M059J (cell line): ENCODE measurements around the gene FUT6. TPM values are rescaled to one million over a fixed set of nuclear protein-coding genes. Genes with fewer than 3 reads are reported as not detected.

Source experiments
- DNase-seq: peaks from one replicate; pipeline ENCODE4 v3.0.0-alpha.2; 2012; ENCODE audit warnings: low read depth
- total RNA-seq: library from RNA; depleted of rRNA; stranded (reverse); fragments of >200 nt; shearing (Covaris generic); gene quantifications from 2 replicates; pipeline ENCODE4 v1.2.3, GENCODE V29; 2014

Gene FUT6
- total RNA-seq, 1 experiment from 2014 or later, result not detected

GRCh38 chr19:5804516-5805461 is 34.7 kb downstream of the FUT6 start, which contains the start of gene NRTN:
NRTN (plus strand) TSS chr19:5805067; CDS start chr19:5824166, 19,099 bp downstream.
- no peak for DNase-seq

DNA sequence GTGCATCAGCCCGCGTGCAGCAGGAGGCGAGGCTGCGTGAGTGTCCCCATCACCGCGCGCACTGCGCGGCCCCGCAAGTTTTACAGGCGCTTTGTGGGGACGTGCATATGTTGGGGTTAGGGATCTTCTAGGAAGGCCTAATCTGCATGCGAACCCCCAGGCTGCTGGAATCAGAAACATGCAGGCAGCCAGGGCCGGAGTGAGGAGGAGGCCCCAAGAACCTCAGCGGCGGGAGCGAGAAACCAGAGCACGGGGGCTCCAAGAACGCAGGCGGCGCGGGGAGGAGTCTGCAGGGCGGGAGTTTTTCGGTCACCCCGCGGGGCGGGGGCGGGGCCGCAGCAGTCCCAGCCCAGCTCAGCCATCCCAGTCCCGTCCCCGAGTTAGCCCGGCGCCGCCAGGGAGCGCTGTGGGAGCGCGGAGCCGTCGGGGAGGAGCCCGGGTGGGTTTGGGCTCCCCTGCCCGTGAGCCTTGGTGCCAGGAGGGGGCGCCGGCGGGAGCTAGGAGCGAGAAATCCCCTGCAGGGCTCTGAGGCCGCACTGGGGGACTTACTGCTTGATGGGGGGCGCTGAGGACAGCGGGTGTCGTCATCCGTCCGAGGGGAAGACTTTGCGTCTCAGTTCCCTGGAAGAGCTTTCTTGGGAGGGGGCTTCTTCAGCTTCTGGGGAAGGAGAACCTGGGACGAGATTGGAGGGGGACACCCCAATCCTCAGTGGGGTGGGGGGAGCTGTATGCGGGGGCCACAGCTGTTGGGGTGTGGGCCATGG is 35.6 kb downstream of the FUT6 start:
- DNase-seq, result peak; percentile 80

DNA sequence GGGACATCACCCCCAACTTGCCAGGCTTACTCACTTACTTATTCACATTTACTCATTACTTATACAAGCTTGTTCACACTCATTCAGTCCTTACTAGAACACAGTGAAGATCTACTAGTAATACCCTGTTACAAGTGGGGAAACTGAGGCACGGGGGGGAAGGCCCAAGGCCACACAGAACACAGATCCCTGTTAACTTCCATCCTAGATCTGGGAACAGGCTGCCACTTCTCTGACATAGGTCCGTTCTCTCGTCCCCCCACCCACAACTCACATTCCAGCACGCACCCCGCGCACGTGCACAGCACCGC is 36.1 kb downstream of the FUT6 start:
- no peak for DNase-seq

DNA sequence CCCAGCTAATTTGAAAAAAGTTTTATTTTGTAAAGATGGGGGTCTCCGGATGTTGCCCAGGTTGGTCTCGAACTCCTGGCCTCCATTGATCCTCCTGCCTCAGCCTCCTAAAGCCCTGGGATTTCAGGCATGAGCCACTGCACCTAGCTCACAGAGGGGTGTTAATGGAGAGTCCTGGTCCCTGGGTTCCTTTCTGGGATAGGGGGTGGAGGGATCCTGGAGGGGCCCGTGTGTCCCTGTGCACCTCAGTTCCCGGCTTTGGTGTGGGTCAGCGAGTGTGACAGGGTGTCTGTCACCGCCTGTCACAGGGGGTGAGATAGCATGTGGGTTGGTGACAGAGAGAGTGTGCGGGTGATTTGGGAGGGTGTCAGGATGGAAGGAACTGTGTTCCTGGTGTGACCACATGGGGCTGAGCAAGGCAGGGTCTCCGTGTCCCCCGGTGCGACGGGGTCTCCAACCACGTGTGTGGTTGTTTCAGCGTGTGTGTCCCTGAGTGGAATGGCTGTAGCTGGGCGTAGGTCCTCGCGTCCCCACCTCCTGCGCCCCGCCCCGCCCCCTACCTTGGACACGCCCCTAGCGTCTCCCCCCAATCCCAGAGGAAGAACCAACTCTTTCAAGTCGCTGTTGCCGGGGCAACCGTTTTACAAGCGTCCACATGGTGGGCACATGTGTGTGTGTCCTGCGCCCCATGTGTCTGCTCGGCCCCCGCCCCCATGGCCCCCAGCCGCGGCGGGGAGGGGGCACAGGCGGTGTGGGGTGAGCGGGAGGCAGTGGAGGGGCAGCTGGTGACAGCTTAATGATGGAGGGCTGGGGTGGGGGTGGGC is 37.5 kb downstream of the FUT6 start:
- peak; percentile 45 for DNase-seq

DNA sequence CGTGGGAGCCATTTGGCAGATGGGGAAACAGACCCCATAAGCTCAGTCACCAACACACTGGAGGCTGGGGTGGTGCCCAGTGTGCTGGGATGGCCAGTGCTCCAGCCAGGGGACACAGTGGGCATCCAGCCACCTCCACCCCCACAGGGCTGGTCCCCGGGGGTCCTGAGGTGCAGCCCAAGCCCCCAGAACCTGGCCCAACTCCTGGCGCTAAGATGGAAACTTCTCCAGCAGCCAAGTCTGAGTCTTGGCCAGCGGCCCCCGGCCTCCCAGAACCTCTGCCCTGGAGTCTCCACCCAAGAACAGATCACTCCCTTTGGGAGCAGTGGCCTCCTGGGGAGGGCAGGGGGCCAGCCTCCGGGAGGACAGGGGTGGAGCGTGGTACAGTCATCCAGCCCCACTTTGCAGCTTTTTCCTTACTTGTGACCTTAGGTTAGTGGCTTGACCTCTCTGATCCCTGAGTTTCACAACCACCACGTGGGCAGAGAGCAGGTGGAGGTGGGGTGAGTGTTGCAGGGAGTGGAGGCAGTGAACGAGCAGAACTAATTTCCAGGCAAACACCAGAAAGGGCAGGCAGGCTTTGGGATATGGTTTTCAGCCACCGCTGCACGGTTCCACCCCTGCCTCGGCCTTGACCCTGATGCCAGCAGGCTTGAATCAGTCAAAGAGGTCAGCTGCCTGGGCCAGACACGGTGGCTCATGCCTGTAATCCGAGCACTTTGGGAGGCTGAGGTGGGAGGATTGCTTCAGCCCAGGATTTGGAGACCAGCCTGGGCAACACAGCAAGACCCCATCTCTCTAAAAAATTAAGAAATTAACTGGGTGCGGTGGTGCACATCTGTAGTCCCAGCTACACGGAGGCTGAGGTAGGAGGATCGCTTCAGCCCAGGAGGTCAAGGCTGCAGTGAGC is 38.9 kb downstream of the FUT6 start:
- no peak for DNase-seq

DNA sequence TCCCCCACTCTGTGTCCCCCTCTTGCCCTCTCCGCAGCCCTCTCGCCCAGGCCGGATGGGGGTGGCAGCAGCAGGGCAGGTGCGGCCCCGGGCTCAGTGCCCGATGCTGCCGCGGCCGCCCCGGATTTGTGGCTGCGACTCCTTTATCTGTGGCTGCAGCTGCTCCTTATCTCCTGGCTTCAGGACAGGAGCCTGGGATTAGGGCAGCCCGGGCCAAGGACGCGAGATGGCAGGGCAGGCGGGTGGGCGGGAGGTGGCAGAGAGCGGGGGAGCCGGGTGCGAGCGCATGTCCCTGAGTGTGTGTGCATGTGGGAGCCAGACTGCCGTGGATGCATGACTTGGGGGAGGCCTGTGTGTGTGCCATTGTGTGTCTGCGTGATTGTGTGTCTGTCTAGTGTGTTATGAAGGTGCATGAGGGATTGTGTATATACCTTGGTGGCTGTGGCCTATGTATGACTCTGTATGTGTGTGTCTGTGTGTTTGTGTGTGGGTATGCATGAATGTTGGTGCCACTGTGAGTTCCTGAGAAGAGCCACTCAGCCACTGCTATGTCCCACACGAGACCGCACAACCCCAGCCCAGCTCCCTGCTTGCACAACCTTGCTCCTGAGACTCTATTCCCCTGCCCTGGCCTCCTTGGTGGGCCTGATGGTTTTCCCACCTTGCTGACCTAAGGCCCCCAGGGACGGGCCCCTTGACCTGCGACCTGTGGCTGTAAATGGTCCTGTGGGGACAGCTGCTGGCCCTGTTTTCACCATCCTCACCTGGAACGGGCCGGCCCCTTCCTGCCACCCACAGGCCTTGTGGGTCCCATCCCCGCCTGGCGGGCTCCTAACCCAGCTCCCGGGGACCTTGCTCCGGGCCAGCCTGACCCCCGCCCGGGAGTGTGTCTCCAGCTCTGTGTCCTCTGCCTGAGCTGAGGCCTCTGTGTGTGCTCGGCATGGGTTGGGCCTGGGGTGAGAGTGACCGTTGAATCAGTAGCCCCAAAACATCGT is 40.0 kb downstream of the FUT6 start:
- no peak for DNase-seq

DNA sequence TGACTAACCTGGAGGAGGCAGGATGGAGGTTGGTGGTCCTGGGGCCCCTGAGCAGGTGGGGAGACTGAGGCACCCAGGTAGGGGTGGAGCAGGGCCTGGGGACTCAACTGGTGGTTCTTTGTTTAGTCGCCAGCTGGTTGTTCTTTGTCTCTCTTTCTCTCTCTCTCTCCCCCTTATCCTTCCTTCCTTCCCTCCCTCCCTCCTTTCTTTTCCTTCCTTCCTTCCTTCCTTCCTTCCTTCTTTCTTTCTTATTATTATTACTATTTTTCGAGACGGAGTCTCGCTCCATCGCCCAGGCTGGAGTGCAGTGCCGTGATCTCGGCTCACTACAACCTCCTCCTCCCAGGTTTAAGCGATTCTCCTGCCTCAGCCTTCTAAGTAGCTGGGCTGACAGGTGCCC is 41.3 kb downstream of the FUT6 start:
- DNase-seq, result no peak

DNA sequence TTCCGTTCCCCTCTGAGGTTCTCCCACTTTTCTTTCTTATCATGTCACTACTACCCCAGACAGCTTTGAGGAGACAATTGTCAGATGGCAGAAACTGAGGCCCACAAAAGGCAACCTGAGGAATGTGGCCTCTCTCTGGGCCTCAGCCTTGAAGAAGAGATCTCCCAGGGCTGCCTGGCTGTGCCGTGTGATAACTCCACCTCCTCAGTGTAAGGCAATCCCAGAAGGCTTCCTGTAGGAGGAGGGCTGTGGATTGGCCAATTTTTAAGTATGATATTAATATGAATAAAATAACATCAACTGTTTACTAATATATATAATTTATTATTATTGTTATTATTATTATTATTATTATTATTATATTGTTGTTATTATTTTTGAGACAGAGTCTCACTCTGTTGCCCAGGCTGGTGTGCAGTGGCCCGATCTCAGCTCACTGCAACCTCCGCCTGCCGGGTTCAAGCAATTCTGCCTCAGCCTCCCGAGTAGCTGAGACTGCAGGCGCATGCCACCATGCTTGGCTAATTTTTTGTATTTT is 44.1 kb downstream of the FUT6 start:
- no peak for DNase-seq

DNA sequence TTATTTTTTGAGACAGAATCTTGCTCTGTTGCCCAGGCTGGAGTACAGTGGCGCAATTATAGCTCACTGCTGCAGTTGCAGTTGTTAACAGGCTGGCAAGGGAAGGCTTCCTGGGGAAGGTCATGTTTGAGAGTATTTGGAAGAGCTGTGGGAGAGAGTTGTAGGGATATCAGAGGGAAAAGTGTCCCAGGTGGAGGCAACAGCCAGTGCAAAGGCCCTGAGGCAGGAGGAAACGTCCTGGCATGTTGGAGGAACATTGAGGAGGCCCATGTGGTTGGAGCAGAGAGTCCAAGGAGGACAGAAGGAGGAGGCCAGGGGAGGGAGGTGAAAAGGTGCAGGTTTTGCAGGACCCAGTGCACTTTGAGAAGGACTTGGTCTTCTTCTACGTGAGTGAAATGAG is 46.3 kb downstream of the FUT6 start:
- DNase-seq, result no peak

DNA sequence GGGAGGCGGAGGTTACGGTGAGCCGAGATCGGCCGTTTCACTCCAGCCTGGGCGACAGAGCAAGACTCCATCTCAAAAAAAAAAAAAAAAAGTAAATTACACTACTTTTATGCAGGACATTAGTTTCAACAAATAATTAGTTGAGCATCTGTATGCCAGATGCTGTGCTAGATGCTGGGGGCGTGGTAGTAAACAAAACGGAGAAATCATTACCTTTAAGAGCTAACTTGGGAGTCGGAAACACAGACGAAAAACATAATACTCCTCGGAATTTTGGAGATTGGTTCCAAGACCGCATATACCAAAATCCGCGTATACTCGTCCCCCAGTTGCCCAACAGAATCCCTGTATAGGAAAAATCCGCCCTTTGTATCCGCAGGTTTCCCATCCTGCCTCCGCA is 47.3 kb downstream of the FUT6 start:
- DNase-seq, result no peak

- DNase-seq, result peak; percentile 96
Measured at GRCh38 chr19:5790559-5791520, 48.7 kb downstream of the FUT6 start, which contains the start of gene DUS3L. DUS3L (minus strand) TSS chr19:5791163; CDS start chr19:5791141, 22 bp downstream.

DNA sequence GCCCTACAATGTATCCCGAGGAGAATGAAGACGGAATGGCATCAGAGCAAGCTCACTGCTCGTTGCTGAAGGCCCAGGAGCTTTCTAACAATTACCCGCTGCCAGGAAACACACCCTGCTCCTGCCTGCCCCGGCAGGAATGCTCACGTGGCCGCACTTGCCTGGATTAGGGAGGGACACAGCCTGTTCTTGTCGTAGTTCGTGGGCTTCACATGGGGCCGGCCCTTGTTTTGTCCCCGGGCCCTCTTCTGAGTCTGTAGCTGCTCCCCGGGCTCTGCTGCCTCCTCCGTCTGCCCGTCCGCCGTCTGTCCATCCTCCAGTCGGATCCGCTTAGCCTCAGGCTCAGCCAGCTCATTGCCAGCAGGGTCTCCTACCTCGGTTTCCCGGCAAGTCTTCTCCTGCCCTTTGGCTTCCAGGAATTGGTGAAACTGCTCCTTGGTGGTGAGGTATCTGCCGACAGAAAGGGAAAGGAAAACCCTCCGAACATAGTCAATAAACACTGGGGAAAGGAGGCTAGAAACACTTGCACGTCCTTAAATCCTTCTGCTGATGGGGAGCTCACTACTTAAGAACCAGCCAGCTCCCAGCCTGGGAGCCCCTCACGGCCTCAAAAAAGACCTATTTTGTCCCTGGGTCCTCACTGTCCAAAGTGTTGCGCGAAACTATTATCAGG is 49.5 kb downstream of the FUT6 start:
- no peak for DNase-seq

- DNase-seq, result no peak
Measured at GRCh38 chr19:5789351-5789761, 50.1 kb downstream of the FUT6 start.

GRCh38 chr19:5788422-5788821 is 51.1 kb downstream of the FUT6 start:
- no peak for DNase-seq

DNA sequence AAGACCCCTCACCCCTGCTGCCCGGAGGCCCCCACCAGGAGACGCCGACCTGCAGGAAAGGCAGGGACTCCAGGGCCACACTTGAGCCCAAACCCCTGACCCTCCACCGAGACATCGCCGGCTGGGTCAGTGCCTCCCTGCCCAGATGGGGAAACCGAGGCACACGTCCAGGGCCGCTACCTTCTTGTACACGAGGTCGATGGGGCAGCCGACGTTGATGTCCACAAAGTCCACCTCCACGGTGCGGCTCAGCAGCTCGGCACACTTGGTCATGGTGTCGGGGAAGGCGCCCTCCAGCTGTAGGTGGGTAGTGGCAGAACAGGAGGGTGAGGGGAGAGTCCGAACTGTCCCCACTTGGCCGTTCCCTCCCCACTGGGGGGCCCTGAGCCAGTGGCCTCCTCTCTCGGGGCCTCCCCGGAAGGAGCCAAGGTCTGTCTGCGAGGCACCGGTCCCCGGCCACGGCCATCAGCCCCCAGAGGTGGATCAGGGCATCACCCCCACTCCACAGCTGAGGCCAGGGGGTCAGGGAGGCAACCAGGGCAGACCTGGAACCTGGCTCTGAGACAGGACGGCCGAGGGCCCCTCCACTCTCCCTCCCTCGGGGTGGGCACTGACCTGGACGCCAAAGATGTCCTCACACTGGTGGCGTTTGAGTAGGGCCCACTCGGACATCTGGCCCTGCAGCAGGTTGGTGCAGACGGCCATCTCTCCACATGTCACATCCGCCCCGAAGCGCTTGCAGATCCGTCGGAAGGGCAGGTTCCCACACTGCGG is 51.9 kb downstream of the FUT6 start:
- no peak for DNase-seq

DNA sequence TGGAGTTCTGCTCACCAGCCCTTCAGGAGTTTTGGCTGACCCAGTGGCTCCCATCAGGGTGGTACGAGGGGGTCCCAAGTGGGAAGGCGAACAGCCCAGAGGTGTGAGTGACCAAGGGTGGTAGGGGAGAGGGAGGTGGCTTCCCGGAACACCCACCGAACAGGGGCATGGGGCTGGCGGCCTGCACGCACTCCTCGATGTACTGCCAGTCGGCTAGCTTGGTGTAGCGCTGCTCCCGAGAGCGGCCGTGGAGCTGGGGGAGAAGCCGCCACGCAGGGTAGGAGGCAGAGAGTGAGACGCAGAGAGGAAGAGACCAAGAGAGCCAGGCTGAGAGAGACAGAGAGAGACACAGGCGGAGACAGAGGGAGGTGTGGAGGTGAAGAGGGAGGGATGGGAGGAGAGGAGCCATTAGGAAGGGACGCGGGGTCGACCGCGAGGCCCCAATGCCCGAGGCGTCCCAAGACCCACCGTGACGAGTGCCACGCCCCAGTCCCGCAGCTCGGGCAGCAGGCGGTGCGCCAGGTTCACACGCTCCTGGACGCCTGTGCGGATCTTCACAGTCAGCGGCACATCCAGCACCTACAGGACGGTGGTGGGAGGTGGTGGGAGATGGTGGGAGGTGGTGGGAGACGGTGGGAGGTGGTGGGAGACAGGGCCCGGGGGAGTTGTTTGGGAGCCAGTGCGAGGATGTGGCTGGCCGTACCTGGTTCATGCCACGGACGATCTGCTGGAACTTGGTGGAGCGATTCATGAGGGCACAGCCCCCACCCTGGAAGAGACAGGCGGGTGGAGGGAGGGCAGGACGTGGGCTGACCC is 52.7 kb downstream of the FUT6 start:
- no peak for DNase-seq
